Measurements from ENCODE around the gene GEMIN2. TPM values are rescaled to one million over a fixed set of nuclear protein-coding genes. Genes with fewer than 3 reads are reported as not detected.

Gene GEMIN2
- total RNA-seq, 1 experiment from 2014 or later: 31.4 TPM

- H3K4me1 ChIP-seq: peaks cover 17% of the 10 kb centered on the region
- intact Hi-C loops (cut with micrococcal nuclease; ENCODE audit: unreplicated experiment): no loop called here
- no peaks in the 10 kb centered on the region for H3K9me3 Mint-ChIP-seq (ENCODE audit: unreplicated experiment)
- ChIA-PET CTCF (interaction anchor here (0.6 kb wide), 1 partner anchor 30 kb away, joined by 6 read pairs; no protein-coding TSS in a partner anchor), POLR2A (no interaction called here)
- H3K4me1 Mint-ChIP-seq (ENCODE audit: low read depth, unreplicated experiment): peaks cover 14% of the 10 kb centered on the region
- H3K4me3 Mint-ChIP-seq (ENCODE audit: unreplicated experiment): no peak overlapping the region
- H3K36me3 Mint-ChIP-seq (ENCODE audit: insufficient read depth, unreplicated experiment): peaks cover 76% of the 10 kb centered on the region
- no peaks in the 10 kb centered on the region for H3K9me3 ChIP-seq
- no peaks in the 10 kb centered on the region for H3K27me3 Mint-ChIP-seq (ENCODE audit: insufficient read depth, unreplicated experiment)
- no peaks in the 10 kb centered on the region for H3K36me3 ChIP-seq (ENCODE audit: control insufficient read depth, insufficient read depth, low read length)
- no TSS peak for BruUV-seq (replicated peaks)
- no peaks in the 10 kb centered on the region for H3K27me3 ChIP-seq (replicated peaks; ENCODE audit: control insufficient read depth, insufficient read depth, low read length)
- no peak overlapping the region for H3K27ac Mint-ChIP-seq (ENCODE audit: unreplicated experiment)
- DNase-seq: no peak
- H3K4me3 ChIP-seq (ENCODE audit: low read depth, low read length): no peak overlapping the region
- TF ChIP-seq CTCF (IDR thresholded peaks at IDR 0.05; ENCODE audit: insufficient read depth in 1 of 2, low read depth in 1 of 2, low read length in 1 of 2, severe bottlenecking in 1 of 2, unreplicated experiment in 1 of 2): no peak
Observed at GRCh38 chr14:39071096-39071495, 43.0 kb upstream of the GEMIN2 start.

GRCh38 chr14:39080886-39081285, 33.2 kb upstream of the GEMIN2 start:
- Mint-ChIP-seq H3K27ac (ENCODE audit: unreplicated experiment) (no peak overlapping the region), H3K4me1 (ENCODE audit: low read depth, unreplicated experiment) (no peaks in the 10 kb centered on the region), H3K36me3 (ENCODE audit: insufficient read depth, unreplicated experiment) (peaks cover 92% of the 10 kb centered on the region), H3K9me3 (ENCODE audit: unreplicated experiment) (no peaks in the 10 kb centered on the region), H3K4me3 (ENCODE audit: unreplicated experiment) (no peak overlapping the region), H3K27me3 (ENCODE audit: insufficient read depth, unreplicated experiment) (no peaks in the 10 kb centered on the region)
- H3K4me3 ChIP-seq (ENCODE audit: low read depth, low read length): no peak overlapping the region
- no peaks in the 10 kb centered on the region for H3K9me3 ChIP-seq
- ChIA-PET CTCF (no interaction called here), POLR2A (no interaction called here)
- no peaks in the 10 kb centered on the region for H3K4me1 ChIP-seq
- TF ChIP-seq CTCF (IDR thresholded peaks at IDR 0.05; ENCODE audit: insufficient read depth in 1 of 2, low read depth in 1 of 2, low read length in 1 of 2, severe bottlenecking in 1 of 2, unreplicated experiment in 1 of 2): no peak
- no peaks in the 10 kb centered on the region for H3K27me3 ChIP-seq (replicated peaks; ENCODE audit: control insufficient read depth, insufficient read depth, low read length)
- intact Hi-C loops (cut with micrococcal nuclease; ENCODE audit: unreplicated experiment): no loop called here
- peaks cover 2% of the 10 kb centered on the region for H3K36me3 ChIP-seq (ENCODE audit: control insufficient read depth, insufficient read depth, low read length)
- no peak for DNase-seq
- BruUV-seq (replicated peaks): no TSS peak

- no peak for TF ChIP-seq CTCF (IDR thresholded peaks at IDR 0.05; ENCODE audit: insufficient read depth in 1 of 2, low read depth in 1 of 2, low read length in 1 of 2, severe bottlenecking in 1 of 2, unreplicated experiment in 1 of 2)
- Mint-ChIP-seq H3K36me3 (ENCODE audit: insufficient read depth, unreplicated experiment) (peaks cover 88% of the 10 kb centered on the region), H3K27ac (ENCODE audit: unreplicated experiment) (no peak overlapping the region), H3K4me3 (ENCODE audit: unreplicated experiment) (no peak overlapping the region), H3K4me1 (ENCODE audit: low read depth, unreplicated experiment) (no peaks in the 10 kb centered on the region), H3K27me3 (ENCODE audit: insufficient read depth, unreplicated experiment) (no peaks in the 10 kb centered on the region), H3K9me3 (ENCODE audit: unreplicated experiment) (no peaks in the 10 kb centered on the region)
- H3K9me3 ChIP-seq: no peaks in the 10 kb centered on the region
- POLR2A ChIA-PET: no interaction called here
- H3K27me3 ChIP-seq (replicated peaks; ENCODE audit: control insufficient read depth, insufficient read depth, low read length): no peaks in the 10 kb centered on the region
- no TSS peak for BruUV-seq (replicated peaks)
- intact Hi-C loops (cut with micrococcal nuclease; ENCODE audit: unreplicated experiment): no loop called here
- H3K36me3 ChIP-seq (ENCODE audit: control insufficient read depth, insufficient read depth, low read length): peaks cover 2% of the 10 kb centered on the region
- CTCF ChIA-PET: no interaction called here
- DNase-seq: no peak
- H3K4me1 ChIP-seq: no peaks in the 10 kb centered on the region
- H3K4me3 ChIP-seq (ENCODE audit: low read depth, low read length): no peak overlapping the region
Observed at GRCh38 chr14:39083127-39083526, 31.0 kb upstream of the GEMIN2 start.

Data from Caco-2 (cell line).